ENCODE data around the gene CHCHD4. TPM values are rescaled to one million over a fixed set of nuclear protein-coding genes. Genes with fewer than 3 reads are reported as not detected.

Gene CHCHD4
- total and polyA plus RNA-seq, 2 of the 13 experiments (the other 11 are each of a cell fraction or from before 2014, with no cell fraction given) = 15.8 to 24.1 TPM

GRCh38 chr3:14118400-14119381, 6.0 kb downstream of the CHCHD4 start (continued):
- no peak for TF ChIP-seq ZSCAN31 (CRISPR knock-in tag; IDR thresholded peaks at IDR 0.05; ENCODE audit: low read depth)
- TF ChIP-seq, protein P1, sequence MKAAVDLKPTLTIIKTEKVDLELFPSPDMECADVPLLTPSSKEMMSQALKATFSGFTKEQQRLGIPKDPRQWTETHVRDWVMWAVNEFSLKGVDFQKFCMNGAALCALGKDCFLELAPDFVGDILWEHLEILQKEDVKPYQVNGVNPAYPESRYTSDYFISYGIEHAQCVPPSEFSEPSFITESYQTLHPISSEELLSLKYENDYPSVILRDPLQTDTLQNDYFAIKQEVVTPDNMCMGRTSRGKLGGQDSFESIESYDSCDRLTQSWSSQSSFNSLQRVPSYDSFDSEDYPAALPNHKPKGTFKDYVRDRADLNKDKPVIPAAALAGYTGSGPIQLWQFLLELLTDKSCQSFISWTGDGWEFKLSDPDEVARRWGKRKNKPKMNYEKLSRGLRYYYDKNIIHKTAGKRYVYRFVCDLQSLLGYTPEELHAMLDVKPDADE (CRISPR knock-in tag; IDR thresholded peaks at IDR 0.05) = no peak
- no peak for TF ChIP-seq DNMT1 (CRISPR knock-in tag; IDR thresholded peaks at IDR 0.05)
- TF ChIP-seq MYC (CRISPR knock-in tag; IDR thresholded peaks at IDR 0.05; ENCODE audit: borderline replicate concordance) = peak; percentile 68; the same call in 1 of the 2 replicates
- TF ChIP-seq CCAR2 (optimal IDR thresholded peaks at IDR 0.05; ENCODE audit: low read depth, low read length) = no peak
- TF ChIP-seq GATAD2A (CRISPR knock-in tag; IDR thresholded peaks at IDR 0.05) = peak; percentile 91
- TF ChIP-seq SAFB2 (CRISPR knock-in tag; IDR thresholded peaks at IDR 0.05; ENCODE audit: borderline replicate concordance, low read depth) = no peak
- TF ChIP-seq ZNF816 (CRISPR knock-in tag; IDR thresholded peaks at IDR 0.05; ENCODE audit: borderline replicate concordance) = no peak; the same call in 1 of the 2 replicates
- TF ChIP-seq ARNT2 (CRISPR knock-in tag; IDR thresholded peaks at IDR 0.05; ENCODE audit: low read depth) = 0 out of 2 replicates have a peak, but pooled peaks have one; percentile 42
- TF ChIP-seq, protein P2, sequence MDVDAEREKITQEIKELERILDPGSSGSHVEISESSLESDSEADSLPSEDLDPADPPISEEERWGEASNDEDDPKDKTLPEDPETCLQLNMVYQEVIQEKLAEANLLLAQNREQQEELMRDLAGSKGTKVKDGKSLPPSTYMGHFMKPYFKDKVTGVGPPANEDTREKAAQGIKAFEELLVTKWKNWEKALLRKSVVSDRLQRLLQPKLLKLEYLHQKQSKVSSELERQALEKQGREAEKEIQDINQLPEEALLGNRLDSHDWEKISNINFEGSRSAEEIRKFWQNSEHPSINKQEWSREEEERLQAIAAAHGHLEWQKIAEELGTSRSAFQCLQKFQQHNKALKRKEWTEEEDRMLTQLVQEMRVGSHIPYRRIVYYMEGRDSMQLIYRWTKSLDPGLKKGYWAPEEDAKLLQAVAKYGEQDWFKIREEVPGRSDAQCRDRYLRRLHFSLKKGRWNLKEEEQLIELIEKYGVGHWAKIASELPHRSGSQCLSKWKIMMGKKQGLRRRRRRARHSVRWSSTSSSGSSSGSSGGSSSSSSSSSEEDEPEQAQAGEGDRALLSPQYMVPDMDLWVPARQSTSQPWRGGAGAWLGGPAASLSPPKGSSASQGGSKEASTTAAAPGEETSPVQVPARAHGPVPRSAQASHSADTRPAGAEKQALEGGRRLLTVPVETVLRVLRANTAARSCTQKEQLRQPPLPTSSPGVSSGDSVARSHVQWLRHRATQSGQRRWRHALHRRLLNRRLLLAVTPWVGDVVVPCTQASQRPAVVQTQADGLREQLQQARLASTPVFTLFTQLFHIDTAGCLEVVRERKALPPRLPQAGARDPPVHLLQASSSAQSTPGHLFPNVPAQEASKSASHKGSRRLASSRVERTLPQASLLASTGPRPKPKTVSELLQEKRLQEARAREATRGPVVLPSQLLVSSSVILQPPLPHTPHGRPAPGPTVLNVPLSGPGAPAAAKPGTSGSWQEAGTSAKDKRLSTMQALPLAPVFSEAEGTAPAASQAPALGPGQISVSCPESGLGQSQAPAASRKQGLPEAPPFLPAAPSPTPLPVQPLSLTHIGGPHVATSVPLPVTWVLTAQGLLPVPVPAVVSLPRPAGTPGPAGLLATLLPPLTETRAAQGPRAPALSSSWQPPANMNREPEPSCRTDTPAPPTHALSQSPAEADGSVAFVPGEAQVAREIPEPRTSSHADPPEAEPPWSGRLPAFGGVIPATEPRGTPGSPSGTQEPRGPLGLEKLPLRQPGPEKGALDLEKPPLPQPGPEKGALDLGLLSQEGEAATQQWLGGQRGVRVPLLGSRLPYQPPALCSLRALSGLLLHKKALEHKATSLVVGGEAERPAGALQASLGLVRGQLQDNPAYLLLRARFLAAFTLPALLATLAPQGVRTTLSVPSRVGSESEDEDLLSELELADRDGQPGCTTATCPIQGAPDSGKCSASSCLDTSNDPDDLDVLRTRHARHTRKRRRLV (CRISPR knock-in tag; IDR thresholded peaks at IDR 0.05) = no peak
- TF ChIP-seq TCF7 (IDR thresholded peaks at IDR 0.05; ENCODE audit: low read depth) = no peak
- no peak for TF ChIP-seq PHF20 (CRISPR knock-in tag; IDR thresholded peaks at IDR 0.05)
- TF ChIP-seq ZNF772 (CRISPR knock-in tag; IDR thresholded peaks at IDR 0.05) = no peak; the same call in 1 of the 2 replicates
- no peak for TF ChIP-seq SIN3A (IDR thresholded peaks at IDR 0.05; ENCODE audit: borderline replicate concordance, low read depth, low read length)
- TF ChIP-seq TOE1 (CRISPR knock-in tag; IDR thresholded peaks at IDR 0.05) = no peak
- no peak for TF ChIP-seq IKZF1 (IDR thresholded peaks at IDR 0.05)
- no peak for TF ChIP-seq NBN (conservative IDR thresholded peaks at IDR 0.05)
- no peak for TF ChIP-seq KAT2B (IDR thresholded peaks at IDR 0.05; ENCODE audit: borderline replicate concordance, low read depth, low read length)
- TF ChIP-seq ZNF619 (CRISPR knock-in tag; IDR thresholded peaks at IDR 0.05) = no peak
- no peak for TF ChIP-seq ZZZ3 (CRISPR knock-in tag; IDR thresholded peaks at IDR 0.05; ENCODE audit: borderline replicate concordance)
